GM19455 (cell line): ENCODE data around the gene CATSPERE.
"Not testable (repeated sequence)": the region's sequence is repeated elsewhere in the genome, so short reads cannot be mapped to it uniquely, and the experiment has no call there.

ENCODE experiments used
- ATAC-seq: cut with Tn5 transposase; IDR thresholded peaks from one replicate; pipeline ENCODE4 v1.9.1; 2021; ENCODE audit not compliant: unreplicated experiment

CATSPERE gene

GRCh38 chr1:244448279-244449036 lies 12.6 kb upstream of the CATSPERE start:
- ATAC-seq = no peak

- no peak for ATAC-seq
These were observed 11.1 kb upstream of the CATSPERE start for GRCh38 chr1:244449936-244450508.

DNA sequence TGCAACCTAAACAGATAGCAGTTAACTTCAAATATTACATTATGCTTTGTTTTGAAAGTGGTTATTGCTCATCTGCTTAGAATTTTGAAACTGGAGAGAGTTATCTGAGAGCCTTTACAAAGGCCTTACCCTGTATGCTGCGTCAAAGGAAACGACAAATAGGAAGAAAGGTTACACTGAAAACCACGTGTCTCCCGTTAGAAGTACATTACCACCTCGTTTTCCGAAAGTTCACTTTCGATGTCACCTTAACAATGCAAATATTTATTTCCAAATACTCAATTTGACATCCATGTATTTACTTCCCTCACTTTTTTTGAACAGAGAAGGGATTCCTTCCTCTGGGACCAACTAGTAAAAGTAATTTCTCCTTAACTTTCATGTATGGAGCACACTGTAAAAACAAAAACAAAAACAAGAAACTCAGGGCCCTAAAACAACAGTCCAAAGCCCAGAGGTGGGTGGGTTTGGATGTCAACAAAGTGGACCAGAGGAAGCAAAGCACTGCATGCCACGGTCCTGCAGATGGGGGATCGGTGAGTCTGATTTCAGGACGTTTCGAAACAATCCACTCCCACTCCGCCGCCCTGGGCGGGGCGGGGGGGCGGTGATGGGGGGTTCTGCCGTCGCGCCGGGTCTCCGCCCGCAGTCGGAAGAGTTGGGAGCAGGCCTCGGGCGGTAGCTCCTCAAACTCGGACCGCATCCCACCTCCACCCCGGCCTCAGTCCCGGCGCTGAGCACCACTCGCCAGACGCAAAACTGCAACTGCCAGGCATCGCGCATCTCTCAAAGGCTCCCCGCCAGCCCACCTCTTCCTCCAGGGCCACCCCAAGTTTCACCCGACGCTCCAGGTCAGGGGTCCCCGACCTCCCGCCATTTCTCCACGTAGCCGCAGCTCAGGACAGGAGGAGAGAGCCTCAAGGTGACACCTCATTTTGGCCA lies 10.2 kb upstream of the CATSPERE start:
- peak; percentile 19 for ATAC-seq

DNA sequence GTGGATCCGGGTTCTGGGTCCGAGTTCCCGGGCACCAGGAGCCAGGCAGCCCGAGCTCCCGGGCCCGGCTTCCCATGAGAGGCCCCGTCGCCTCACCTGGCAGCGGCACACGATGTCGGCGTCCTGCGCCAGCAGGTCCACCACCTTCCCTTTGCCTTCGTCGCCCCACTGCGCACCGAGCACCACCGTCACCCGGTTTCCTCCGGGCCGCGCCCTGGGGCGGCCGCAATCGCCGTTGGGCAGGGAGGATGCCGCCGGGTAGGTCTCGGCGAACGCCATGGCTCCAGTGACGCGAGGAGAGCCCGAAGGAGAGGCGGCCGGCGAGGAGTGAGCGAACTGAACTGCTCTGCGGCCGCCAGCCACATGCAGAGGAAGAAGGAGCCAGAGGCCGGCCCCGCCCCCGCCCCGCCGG lies 9.5 kb upstream of the CATSPERE start, which contains the start of gene ADSS2:
ADSS2 (minus strand) TSS at position 371 of the 412 bp plus-strand sequence; CDS start at position 279, 92 bp downstream.
- ATAC-seq = peak; percentile 30

- peak; percentile 93 for ATAC-seq
These were observed 8.9 kb upstream of the CATSPERE start for GRCh38 chr1:244451951-244452795.

GRCh38 chr1:244454412-244454811 lies 6.7 kb upstream of the CATSPERE start:
- ATAC-seq = no peak

DNA sequence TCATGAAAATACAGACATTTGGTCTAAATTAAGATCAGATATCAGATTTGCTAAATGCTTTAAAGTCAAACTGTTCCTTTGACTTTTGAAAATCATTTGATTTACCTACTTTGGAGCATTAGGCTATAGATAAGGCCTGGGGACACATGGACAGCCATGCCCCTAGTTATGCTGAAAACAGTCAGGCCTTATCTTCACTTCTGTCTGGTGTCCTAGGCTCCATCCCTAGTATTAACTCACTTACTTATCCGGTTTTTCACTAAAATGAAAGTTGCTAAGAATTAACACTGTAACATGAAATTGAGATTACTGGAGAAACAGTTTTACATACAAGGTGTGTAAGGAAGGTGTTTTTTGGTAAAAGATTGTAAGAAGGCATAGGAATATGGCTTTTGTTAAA lies 4.5 kb upstream of the CATSPERE start:
- ATAC-seq = no peak

- ATAC-seq = no peak
These were observed 2.3 kb upstream of the CATSPERE start for GRCh38 chr1:244458781-244459180.

- no peak for ATAC-seq
These were observed 876 bp upstream of the CATSPERE start for GRCh38 chr1:244460197-244460596.

DNA sequence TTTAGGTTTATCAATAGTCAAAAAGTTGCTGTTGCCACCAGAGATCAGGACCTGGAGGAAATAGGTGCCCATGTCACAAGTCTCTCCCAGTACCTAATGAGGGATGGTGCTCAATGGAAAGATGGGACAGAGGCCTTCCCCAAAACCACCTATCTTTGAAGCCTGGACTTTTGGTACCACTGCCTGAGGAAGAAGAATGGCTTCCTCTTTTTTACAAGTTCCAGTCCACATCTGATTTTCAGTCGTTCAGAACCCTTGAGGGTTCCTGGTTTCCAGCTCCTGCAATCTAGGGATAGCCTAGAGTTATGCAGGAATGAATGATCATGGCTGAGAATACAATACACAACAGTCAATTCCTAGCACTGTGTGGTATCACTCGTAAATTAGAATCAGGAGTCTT lies 5.7 kb downstream of the CATSPERE start:
- no peak for ATAC-seq

- ATAC-seq = no peak
These were observed 12.1 kb downstream of the CATSPERE start for GRCh38 chr1:244473059-244473605.

- ATAC-seq = not testable (repeated sequence)
These were observed 23.9 kb downstream of the CATSPERE start for GRCh38 chr1:244484971-244485370.

DNA sequence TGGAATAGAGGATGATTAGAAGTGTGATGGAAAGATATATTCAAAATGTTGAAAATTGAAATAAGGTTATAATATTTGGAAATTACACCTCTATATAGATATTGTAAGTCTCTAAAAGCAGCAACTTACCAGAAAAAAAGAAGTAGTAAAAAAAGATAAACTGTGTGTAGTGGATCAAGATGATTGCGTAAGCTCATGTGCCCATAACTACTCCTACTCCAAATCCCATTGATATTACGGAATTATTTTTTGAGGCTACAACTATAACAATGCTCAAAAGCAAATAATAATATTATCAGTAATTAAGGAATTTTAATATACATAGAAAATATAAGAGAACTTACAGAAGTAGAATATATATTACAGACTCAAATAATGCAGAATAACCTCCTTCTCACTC lies 33.6 kb downstream of the CATSPERE start:
- ATAC-seq = no peak

DNA sequence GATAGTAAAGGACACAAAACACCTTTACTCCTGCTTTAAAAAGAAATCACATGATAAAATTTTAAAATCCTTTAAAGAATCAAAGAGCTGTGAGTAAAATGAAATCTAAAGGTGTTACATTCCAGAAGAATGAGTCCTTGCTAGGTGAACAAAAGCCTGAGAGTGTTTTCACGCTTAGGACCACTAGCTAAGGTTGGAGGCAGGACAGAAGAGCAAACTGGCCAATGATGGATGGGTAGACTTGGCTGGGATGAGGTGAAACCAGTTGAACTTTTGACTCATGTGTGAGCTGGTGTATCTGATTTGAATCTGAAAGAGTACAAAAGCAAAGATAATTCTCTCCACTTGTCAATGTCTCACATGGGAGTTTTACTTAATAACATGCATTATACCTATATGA lies 35.1 kb downstream of the CATSPERE start:
- ATAC-seq = no peak

- ATAC-seq = no peak
These were observed 36.7 kb downstream of the CATSPERE start for GRCh38 chr1:244497805-244498204.

- ATAC-seq = not testable (repeated sequence)
These were observed 38.4 kb downstream of the CATSPERE start for GRCh38 chr1:244499484-244499883.

GRCh38 chr1:244500515-244500914 lies 39.4 kb downstream of the CATSPERE start:
- not testable (repeated sequence) for ATAC-seq

DNA sequence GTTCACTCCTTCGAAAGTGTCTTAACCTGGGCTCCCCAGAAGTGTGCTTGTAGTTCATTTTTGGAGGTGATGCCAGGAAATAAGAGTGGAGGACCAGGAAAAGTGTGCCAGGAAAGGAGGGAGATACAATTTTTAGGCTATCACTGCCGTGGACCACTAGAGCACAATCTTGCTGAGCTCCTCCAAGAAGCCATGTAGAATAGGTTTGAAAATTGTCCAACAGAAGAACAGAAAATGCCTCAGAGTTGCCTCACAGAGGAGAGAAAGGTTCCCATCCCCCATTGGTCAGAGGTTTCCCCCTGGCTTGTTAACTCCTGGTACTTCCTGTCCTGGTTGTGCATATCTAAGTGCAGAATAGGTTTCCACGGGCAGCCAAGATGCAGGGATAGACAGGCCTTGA lies 41.6 kb downstream of the CATSPERE start:
- ATAC-seq = no peak

GRCh38 chr1:244513493-244513892 lies 52.4 kb downstream of the CATSPERE start:
- no peak for ATAC-seq

DNA sequence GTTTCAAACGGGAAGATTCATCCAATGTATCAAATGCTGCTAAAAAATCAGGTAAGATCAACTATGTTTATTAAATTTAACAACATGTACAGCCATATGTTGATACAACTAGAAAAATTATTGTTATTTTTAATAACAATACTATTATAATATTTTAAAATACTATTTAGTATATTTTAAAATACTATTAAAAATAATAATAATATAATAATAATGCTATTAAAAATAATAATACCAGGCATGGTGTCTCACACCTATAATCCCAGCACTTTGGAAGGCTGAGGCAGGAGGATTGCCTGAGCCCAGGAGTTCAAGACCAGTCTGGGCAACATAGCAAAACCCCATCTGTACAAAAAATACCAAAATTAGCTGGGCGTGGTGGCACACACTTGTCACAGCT lies 54.6 kb downstream of the CATSPERE start:
- no peak for ATAC-seq
